HG03575 (cell line): Measurements from ENCODE around the gene CYP27B1.

Experiments used
- ATAC-seq: cut with Tn5 transposase; IDR thresholded peaks from one replicate; pipeline ENCODE4 v1.9.1; 2021; ENCODE audit not compliant: unreplicated experiment, insufficient number of reproducible peaks, low FRiP score; ENCODE audit errors: extremely low read depth

The CYP27B1 gene

DNA sequence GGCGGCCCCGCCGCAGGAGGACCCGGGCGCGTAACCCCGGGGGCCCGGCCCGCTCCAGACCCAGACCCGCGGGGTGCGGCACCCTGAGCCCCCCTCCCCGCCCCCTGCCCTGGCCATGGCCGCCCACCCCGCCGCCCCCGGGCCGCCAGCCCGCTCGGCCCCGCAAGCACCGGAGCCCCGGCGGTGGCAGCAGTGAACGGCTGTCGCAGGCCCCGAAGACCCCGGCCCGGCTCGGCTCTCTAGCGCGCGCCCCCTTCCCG lies 11.8 kb downstream of the CYP27B1 start:
- no peak for ATAC-seq

DNA sequence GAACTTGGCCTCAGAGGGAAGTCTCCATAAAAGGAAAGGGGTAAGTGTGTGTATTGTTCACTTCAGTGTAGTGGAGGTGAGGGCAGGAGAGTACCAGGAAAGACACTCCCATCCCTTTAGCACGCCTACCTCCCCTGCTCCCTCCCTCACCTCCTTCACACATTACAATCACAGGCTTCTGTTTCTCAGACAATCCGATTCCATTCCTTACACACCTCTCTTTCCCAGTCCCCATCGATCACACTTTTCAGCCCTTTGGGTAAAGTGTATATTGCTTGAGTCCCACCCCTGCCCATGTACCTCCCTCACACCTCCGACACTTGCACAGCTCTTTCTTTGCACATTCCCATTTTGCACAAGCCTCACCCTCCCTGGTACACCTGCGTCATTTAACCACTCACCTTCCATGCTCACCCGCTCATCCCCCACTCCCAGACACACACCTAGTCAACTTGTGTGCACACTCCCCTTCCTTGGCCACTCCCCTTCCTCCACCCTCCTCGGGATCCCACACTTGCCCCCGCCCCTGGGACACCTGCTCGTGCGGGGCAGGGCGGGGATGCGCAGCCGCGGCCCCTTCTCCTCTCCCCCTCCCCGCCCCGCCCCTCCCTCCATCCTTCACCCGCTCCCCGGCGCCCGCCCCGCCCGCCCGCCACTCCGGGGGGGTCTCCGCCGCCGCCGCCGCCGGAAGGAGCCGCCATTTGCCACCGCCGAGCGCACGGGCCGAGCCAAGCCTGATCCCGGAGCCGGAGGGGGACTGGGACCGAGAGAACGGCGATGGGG lies 12.3 kb downstream of the CYP27B1 start, which contains the start of gene MARCHF9:
Gene MARCHF9, plus strand, starts transcription at position 693 of the 783 bp plus-strand sequence. CDS start 426 bp downstream, outside the sequence.
- no peak for ATAC-seq

DNA sequence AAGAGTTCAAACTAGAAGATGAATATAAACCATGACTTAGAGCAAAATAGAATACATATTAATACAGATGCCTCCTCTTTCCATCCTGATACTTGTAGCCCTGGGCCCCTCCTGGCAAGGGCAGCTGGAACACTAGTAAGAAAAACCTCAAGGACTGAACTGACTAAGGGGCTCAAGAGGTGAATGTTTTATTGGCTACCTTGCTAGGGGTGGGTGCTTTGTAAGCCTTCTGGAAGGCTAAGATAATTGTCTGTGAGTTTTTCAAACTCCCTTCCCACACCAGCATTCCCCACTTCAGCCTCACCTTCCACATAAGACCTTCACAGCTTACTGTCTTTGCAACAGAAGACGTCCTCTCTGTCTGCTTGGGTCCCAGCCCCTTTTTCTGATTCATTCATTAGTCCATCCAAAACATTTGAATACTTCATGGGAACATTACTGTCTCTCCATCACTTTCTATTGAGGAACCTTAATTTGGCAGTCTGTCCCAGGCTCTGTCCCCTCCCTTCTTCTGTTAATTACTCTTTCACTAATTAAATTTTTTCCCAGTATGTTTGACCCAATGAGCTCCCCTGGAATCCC lies 13.0 kb downstream of the CYP27B1 start:
- ATAC-seq: no peak

DNA sequence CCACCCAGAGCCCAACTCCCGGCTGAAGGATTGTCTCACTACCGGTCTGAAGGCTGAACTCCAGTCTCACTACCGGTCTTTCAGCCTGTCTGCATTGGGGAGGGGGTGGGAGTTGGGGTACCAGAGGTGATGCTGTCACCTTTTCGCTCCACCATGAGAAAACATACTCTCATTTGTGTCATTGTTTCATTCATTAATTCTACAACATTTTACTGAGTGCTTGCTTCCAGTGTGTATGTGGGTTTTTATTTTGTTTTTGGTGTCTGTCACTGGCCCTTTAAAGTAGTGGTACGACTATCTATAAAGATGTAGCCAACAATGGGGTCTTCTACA lies 14.2 kb downstream of the CYP27B1 start:
- ATAC-seq: no peak

- peak; percentile 44 for ATAC-seq
Observed at GRCh38 chr12:57751788-57752667, 14.8 kb downstream of the CYP27B1 start, which contains the start of gene CDK4. TSS of gene CDK4 (minus strand) at chr12:57752310. CDS start at chr12:57751717, 593 bp downstream.

DNA sequence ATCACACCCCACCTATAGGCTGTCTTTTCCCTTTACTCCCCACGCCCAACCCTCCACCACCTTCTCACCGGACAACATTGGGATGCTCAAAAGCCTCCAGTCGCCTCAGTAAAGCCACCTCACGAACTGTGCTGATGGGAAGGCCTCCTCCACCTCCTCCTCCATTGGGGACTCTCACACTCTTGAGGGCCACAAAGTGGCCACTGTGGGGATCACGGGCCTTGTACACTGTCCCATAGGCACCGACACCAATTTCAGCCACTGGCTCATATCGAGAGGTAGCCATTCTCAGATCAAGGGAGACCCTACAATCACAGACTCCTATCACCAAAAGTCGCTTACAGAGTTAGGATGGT lies 15.5 kb downstream of the CYP27B1 start:
- ATAC-seq: no peak

GRCh38 chr12:57750561-57751431 lies 16.1 kb downstream of the CYP27B1 start:
- no peak for ATAC-seq

- no peak for ATAC-seq
Observed at GRCh38 chr12:57749061-57749460, 17.8 kb downstream of the CYP27B1 start.

GRCh38 chr12:57746025-57746424 lies 20.9 kb downstream of the CYP27B1 start:
- no peak for ATAC-seq

DNA sequence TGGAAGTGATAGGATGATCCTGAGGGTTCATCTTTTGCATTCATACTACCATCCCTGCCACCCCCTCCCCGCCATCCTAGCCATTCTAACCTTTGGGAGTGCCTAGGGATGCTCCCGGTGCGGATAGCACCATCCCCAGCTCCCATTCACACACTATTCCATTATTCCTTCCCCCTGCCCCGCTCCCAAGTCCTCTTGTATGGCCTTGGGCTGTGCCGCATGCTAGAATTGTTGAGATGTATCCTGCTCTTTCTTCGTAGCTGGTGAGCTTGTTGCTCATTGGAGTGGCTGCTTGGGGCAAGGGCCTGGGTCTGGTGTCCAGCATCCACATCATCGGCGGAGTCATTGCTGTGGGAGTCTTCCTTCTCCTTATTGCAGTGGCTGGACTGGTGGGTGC lies 21.4 kb downstream of the CYP27B1 start:
- ATAC-seq: no peak

DNA sequence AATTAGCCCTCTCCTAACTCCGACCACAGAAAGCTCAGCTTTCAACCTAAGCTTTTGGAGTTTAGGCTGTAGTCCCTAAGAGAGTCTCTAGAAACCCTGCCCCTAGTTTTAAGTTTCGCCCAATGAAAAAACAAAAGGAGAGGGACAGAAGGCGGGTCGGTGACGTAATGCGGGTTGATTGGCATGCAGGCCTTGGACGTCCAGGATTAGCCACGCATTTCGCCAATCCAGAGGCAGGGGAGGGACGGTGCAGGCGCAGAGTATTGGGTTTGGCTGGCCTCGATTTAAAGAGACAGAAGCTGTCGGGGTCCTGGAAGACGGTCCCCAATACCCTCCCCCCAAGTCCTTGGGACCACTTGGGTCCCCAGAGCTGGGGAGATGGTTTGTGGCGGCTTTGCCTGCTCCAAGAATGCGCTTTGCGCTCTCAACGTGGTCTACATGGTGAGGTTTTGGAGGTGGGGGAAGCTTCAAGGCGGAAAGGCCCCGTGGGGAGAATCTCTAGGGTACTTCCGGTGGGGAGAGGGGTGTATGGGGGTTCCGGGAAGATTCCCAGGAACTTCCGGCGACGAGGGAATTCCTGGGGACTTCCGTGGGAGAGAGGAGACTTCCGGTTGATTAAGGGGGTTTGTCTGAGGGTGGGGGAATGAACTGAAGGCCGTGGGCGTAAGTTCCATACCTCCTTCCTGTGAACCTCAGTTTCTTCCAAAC lies 21.9 kb downstream of the CYP27B1 start, which contains the start of gene TSPAN31:
Gene TSPAN31, plus strand, starts transcription at position 263 of the 708 bp plus-strand sequence. Its CDS starts 116 bp downstream, at position 379.
- peak; percentile 37 for ATAC-seq

DNA sequence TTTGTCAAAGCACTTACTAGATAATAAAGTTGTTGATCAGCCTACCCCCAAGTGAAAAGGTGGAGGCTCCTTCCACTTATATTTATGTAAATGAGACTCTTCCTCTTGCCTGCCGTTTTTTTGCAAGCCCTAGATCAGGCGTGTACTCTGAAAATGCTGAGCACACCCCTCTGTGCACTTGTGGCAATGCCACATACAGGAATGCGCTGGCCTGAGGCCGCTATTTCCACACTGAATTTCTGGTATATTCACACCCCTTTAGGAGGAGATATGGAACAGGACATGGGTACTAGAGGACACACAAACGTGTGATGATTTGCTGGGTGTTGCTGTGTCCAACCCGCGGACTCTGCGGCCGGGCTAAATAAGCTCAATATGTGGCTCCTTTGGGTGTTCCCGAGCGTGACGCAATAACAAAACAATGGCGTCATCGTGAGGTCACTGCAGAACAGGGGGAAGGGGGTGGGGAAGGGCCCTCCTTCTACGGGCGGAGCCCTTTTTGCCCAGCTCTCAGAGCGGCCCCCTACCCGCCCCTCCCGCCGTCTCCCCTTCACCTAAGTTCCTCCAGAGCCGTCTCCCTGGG lies 22.6 kb downstream of the CYP27B1 start:
- ATAC-seq: no peak

GRCh38 chr12:57743769-57744168 lies 23.1 kb downstream of the CYP27B1 start:
- no peak for ATAC-seq

- no peak for ATAC-seq
Observed at GRCh38 chr12:57741844-57742738, 24.8 kb downstream of the CYP27B1 start.

GRCh38 chr12:57741413-57741789 lies 25.5 kb downstream of the CYP27B1 start:
- ATAC-seq: no peak

- no peak for ATAC-seq
Observed at GRCh38 chr12:57740656-57741412, 26.0 kb downstream of the CYP27B1 start.
